AG09319 (cell line): ENCODE measurements around the gene OR4D2.

ENCODE experiments used
- DNase-seq: peaks from one replicate; pipeline ENCODE4 v3.0.0-alpha.2; 2010; ENCODE audit warnings: low read depth; ENCODE audit errors: extremely low read depth
- TF ChIP-seq, protein P1 (sequence below): IDR thresholded peaks from 2 replicates; pipeline ENCODE4 v1.5.1; 2011; ENCODE audit warnings: low read depth, mild to moderate bottlenecking, inconsistent platforms, low read length, moderate library complexity

OR4D2 gene

GRCh38 chr17:58156839-58157803 lies 9.7 kb upstream of the OR4D2 start:
- DNase-seq, result no peak
- TF ChIP-seq, protein P1, sequence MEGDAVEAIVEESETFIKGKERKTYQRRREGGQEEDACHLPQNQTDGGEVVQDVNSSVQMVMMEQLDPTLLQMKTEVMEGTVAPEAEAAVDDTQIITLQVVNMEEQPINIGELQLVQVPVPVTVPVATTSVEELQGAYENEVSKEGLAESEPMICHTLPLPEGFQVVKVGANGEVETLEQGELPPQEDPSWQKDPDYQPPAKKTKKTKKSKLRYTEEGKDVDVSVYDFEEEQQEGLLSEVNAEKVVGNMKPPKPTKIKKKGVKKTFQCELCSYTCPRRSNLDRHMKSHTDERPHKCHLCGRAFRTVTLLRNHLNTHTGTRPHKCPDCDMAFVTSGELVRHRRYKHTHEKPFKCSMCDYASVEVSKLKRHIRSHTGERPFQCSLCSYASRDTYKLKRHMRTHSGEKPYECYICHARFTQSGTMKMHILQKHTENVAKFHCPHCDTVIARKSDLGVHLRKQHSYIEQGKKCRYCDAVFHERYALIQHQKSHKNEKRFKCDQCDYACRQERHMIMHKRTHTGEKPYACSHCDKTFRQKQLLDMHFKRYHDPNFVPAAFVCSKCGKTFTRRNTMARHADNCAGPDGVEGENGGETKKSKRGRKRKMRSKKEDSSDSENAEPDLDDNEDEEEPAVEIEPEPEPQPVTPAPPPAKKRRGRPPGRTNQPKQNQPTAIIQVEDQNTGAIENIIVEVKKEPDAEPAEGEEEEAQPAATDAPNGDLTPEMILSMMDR, result no peak

DNA sequence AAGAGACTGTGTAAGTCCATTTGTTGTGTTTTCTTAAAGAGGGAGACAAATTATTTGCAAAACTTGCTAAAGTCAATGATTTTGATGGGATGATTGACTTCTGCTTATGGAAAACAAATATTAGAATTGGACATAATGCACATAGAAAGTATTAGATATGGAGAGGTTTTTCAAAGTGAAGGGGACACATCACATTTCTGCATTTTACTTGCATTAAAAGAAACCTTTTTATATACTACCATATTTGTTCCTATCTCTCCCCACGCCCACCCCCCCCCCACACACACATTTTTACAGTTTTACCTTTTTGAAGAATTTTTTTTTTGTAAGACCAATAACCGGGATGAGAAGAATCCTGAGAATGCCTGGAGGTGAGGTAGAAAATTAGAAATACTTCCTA lies 8.6 kb upstream of the OR4D2 start:
- no peak for DNase-seq
- TF ChIP-seq, protein P1, result no peak

- TF ChIP-seq, protein P1, result no peak
- DNase-seq, result no peak
Measured at GRCh38 chr17:58161566-58161965, 5.2 kb upstream of the OR4D2 start.

DNA sequence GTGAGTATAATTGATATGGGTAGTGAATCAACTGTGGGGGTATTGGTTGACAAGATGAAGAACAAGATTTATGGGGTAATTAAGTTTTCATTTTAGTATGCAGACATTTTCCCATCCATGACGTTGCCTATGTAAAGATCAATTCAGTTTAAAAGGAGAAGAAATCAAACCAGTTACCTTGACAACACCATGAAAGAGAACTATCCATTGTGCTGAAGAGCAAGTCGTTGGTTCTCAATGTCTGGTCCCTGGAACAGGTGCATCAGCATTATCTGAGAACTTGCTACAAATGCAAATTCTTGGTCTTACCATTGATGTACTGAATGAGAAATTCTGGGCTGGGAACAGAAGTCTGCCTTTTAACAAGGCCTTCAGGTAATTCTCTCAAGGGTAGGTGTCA lies 801 bp upstream of the OR4D2 start:
- TF ChIP-seq, protein P1, result no peak
- no peak for DNase-seq

DNA sequence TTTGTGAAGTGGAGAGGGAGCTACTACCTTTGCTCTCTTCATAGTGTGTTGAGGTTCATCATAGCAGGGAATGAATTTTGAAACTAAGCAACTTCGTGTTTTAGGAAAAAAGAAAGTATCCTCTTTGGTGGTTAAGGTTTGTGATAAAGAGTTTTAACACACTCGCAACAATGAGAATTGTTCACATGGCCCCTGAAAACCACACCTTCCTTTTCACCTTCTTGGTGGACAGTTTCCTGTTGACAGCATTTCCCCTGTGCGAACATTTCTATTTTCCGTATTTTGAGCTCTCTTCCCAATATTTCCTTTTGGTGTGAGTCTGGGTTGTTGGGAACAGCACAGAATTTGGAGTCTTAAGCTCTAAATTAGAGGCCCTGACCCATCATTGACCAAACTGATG lies 3.8 kb downstream of the OR4D2 start:
- TF ChIP-seq, protein P1, result no peak
- DNase-seq, result no peak

DNA sequence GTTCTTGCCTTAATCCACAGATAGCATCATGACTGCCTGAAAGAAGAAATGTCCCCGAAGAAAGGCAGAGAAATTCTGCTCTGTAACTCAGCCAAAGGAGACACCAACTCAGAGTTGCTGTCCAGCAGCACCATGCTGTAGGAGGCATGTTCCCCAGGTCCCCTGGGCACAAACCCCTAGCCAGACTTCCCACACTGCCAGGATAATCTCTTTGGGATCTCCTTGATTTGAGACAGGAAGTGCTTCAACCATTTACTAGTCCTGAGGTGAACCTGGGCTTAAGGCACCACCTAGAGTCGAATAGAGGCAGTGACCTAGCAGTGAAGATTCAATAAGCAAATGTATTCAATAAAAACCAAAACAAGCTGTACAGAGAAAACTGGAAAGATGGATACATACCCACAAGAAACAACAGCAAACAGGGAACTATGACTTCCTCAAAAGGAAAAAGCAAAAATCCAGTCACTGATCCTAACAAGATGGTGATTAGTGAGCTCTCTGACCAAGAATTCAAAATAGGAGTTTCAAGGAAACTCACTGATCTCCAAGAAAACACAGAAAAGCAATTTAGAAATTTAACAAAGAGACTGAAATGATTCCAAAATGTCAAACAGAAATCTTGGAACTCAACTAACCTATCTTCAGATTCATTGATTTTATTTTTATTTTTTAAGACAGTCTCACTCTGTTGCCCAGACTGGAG lies 5.7 kb downstream of the OR4D2 start:
- TF ChIP-seq, protein P1, result no peak; the same call in none of the 2 replicates
- no peak for DNase-seq

DNA sequence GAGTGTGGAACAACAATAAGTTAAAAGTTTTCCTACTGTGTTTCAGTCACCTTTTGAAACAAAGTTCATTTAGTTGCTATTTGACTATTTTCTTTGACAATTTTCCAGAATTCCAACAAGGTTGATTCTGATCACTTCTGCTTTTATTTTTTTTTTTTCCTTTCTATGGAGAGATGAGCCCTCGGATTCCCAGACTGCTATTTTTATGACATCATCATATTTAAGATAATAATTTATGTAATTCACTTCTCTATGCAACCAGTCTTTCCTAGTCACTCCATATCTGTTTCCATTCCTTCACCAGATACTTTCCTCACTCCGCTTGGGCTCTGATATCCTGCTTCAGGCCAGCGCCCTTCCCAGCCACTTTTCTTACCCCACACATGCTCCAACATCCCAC lies 8.1 kb downstream of the OR4D2 start:
- DNase-seq, result no peak
- TF ChIP-seq, protein P1, result no peak
